ENCODE measurements around the gene ZPLD1. TPM values are rescaled to one million over a fixed set of nuclear protein-coding genes. Genes with fewer than 3 reads are reported as not detected.

Gene ZPLD1
- total and polyA plus RNA-seq, 7 experiments from 2014 or later: not detected

DNA sequence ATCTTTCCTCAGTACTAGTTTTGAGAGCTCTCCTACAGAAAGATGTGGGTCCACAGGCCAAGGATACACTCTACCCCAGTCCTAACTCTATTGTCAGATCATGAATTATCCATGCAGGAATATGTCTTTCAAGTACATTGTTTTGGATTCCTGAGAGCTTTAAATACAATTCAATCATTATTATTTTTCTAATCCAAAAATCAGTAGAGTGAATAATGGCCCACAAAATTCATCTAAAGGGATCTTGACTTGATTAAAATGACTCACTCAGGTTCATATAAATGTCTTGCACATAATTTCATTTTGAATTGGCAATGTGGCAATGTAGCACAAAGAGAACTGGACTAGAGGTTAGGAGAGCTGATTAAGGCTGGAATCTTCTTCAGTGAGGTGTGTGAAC is 93.9 kb downstream of the ZPLD1 start:
- Histone ChIP-seq H3K27me3 (ENCODE audit: control insufficient read depth in 2 of 2, insufficient read depth in 2 of 2, low read length in 2 of 2) (no peaks in the 10 kb centered on the region), H3K4me1 (ENCODE audit: control insufficient read depth in 2 of 2, insufficient read depth in 2 of 2, low read length in 2 of 2) (no peaks in the 10 kb centered on the region), H3K4me3 (ENCODE audit: low read length) (no peak overlapping the region), H3K9me3 (ENCODE audit: control insufficient read depth in 2 of 3, low read length in 3 of 3) (no peaks in the 10 kb centered on the region), H3K27ac (ENCODE audit: low read depth, low read length) (no peak overlapping the region), H3K36me3 (ENCODE audit: control insufficient read depth in 2 of 3, insufficient read depth in 3 of 3, low read length in 3 of 3) (no peaks in the 10 kb centered on the region)
- H3K27me3 Mint-ChIP-seq: peaks cover 0 to 12% (median 3%) of the 10 kb centered on the region in 5 donors
- no peaks in the 10 kb centered on the region for H3K36me3 Mint-ChIP-seq
- intact Hi-C loops (cut with micrococcal nuclease): no loop called here
- H3K27ac Mint-ChIP-seq: no peak overlapping the region
- H3K9me3 Mint-ChIP-seq: no peaks in the 10 kb centered on the region
- H3K4me1 Mint-ChIP-seq: peaks cover 0 to 6% (median 5%) of the 10 kb centered on the region in 7 donors
- ChIA-PET CTCF (no interaction called here), POLR2A (no interaction called here)
- ATAC-seq (no peak), DNase-seq (no peak)
- no peak overlapping the region for H3K4me3 Mint-ChIP-seq

Data from naive thymus-derived CD4-positive, alpha-beta T cell (primary cell).